Left colon (tissue), 2 donors: ENCODE results near the gene HMBS. TPM values are rescaled to one million over a fixed set of nuclear protein-coding genes. Genes with fewer than 3 reads are reported as not detected.
"Not testable (repeated sequence)": the region's sequence is repeated elsewhere in the genome, so short reads cannot be mapped to it uniquely, and the experiment has no call there.

ENCODE experiments used
- ATAC-seq: fragments of 200-7000 bp; cut with Tn5 transposase; one replicate; pipeline ENCODE4 v1.9.1; 2020; ENCODE audit warnings: mild to moderate bottlenecking, moderate library complexity
- DNase-seq, 2 donors: peaks; one replicate each; pipeline ENCODE4 v3.0.0-alpha.2; 2020
- intact Hi-C, 2 donors: fragments of 100-400 bp; cut with DNase I in 1 of 2; cut with micrococcal nuclease in 1 of 2; formaldehyde crosslinking; loops; one replicate each; pipeline versions ENCODE4 v1.11.2 to v1.14.0; 2022; cut with DNase I, micrococcal nuclease
- long read RNA-seq: library from polyadenylated mRNA; unstranded; transcript quantifications from one replicate; pipeline ENCODE4 v2.0.0, GENCODE V29; 2021
- total RNA-seq, 2 donors: library from RNA; stranded (reverse); fragmentation: NEBNext Ultra II Directional; extraction: Animal tissue kit (Norgen Biotek cat#: 25700); gene quantifications; one replicate each; pipeline ENCODE4 v1.2.1, GENCODE V29; 2021
- donor health status: DM: no; HTN: no; CAD: no.
- donor health status: DM: yes; HTN: yes; CAD: no.

Gene HMBS
- 10 to 100 TPM; 16.1 to 26.1 TPM for total RNA-seq
- long read RNA-seq, transcript HMBS-201 (14 exons, 1,501 nt): major isoform, 66 of 81 reads
- long read RNA-seq, partial matches to known transcripts: 3 of 81 reads
- long read RNA-seq, other reads (novel, unspliced or antisense): 11 of 81 reads

DNA sequence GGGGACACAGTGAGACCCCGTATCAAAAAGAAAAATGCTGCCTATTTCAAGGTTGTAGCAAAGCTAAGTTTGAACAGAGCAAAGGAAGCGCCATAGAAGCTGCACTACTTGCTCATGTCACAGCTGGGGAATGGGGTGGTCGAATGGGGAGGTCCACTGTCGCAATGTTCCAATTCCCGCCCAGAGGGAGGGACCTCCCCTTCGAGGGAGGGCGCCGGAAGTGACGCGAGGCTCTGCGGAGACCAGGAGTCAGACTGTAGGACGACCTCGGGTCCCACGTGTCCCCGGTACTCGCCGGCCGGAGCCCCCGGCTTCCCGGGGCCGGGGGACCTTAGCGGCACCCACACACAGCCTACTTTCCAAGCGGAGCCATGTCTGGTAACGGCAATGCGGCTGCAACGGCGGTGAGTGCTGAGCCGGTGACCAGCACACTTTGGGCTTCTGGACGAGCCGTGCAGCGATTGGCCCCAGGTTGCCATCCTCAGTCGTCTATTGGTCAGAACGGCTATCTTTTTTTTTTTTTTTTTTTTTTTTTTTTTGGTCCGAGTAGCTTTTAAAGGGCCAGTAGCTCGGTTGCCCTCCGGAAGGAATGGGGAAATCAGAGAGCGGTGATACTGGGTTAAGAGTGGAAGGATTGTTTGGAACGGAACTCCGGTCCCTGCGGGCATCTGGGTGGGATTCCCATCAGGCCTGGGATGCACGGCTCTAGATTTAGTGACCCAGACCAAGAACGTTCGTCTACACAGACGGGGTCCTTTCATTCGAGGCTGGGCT lies at the start of gene HMBS:
Gene HMBS, plus strand, starts transcription at position 219 of the 774 bp plus-strand sequence. Its CDS starts 153 bp downstream, at position 372.
- ATAC-seq: peak; percentile 94
- intact Hi-C loops: no loop called here
- peak; percentile 94 to 95 for DNase-seq

DNA sequence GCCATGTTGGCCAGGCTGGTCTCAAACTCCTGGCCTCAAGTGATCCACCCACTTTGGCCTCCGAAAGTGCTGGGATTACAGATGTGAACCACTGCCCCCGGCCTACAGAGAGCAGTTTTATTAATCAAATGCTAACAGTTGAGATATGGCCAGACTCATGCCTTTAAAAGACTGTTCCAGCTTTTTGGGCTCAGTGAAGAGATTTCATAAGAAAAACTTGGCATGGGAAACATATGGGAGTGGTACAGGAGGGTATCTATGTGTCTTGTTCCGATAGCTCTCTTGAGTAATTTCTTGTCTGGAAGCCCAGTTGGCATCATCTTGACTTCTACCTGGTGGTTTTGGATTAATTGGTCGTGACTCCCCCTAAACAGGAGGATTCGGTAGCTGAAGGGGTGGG lies 45.8 kb upstream of the HMBS start:
- DNase-seq: no peak
- no peak for ATAC-seq
- intact Hi-C loops: no loop called here

DNA sequence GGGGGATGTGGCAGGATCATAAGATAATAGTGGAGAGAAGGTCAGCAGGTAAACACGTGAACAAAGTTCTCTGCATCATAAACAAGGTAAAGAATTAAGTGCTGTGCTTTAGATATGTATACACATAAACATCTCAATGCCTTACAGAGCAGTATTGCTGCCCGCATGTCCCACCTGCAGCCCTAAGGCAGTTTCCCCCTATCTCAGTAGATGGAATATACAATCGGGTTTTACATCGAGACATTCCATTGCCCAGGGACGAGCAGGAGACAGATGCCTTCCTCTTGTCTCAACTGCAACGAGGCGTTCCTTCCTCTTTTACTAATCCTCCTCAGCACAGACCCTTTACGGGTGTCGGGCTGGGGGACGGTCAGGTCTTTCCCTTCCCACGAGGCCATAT lies 45.2 kb upstream of the HMBS start:
- ATAC-seq, DNase-seq, intact Hi-C loops: not testable (repeated sequence)

DNA sequence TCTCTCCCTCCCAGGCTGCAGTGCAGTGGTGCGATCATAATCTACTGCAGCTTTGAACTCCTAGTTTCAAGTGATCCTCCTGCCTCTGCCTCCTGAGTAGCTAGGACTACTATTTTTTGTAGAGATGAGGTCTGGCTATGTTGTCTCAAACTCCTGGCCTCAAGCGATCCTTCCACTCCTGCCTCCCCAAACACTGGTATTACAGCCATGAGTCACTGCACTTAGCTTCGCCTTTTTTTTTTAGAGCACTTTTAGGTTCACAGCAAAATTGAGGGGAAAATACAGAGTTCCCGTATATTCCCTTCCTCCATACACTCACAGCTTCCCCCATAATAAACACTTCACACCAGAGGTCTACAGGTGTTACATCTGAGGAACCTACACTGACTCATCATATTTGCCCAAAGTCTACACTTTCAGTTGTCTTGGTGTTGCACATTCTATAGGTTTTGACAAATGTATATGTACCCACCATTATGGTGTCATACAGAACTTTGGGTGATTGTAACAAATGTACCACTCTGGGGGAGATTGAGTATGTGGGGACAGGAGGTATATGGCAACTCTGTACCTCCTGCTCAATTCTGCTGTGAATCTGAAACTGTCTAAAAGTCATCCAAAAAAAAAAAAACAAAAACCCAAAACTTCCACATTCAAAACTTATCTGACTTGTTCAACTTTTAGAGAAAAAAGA lies 42.7 kb upstream of the HMBS start:
- no peak for ATAC-seq
- no peak for DNase-seq
- intact Hi-C loops: no loop called here

DNA sequence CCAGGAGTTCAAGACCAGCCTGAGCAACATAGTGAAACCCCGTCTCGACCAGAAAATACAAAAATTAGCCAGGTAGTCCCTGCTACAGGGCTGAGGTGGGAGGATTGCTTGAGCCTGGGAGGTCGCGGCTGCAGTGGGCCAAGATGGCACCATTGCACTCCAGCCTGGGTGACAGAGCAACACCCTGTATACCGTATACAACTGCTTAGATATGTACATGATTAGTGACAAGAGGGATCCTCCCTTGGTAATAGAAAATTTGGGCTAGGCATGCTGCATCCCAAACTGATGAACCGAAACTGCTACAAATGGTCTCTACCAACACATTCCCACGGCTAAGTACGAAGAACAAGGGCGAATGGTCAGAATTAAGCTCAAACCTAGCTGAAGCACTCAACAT lies 41.8 kb upstream of the HMBS start:
- ATAC-seq: no peak
- intact Hi-C loops: no loop called here
- DNase-seq: no peak

DNA sequence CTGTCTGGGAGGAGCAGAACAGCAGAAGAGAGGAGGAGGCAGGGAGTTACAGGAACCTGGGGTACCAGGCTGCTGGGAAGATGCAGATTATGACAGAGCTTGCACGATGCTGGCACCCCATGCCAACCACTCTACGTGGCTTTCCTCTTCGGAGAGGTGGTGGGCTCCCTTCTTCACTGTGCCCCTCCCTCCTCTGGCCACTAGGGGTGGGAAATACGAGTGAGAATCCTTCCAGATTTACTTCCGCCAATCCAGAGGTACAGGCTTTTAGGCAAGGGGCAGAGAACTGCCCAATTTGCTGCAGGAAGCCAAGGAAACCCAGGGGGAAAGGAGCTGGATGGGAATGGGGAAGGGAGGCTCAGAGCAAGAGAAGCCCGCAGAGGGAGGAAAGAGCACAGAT lies 40.0 kb upstream of the HMBS start:
- no peak for DNase-seq
- ATAC-seq: no peak
- intact Hi-C loops: no loop called here

DNA sequence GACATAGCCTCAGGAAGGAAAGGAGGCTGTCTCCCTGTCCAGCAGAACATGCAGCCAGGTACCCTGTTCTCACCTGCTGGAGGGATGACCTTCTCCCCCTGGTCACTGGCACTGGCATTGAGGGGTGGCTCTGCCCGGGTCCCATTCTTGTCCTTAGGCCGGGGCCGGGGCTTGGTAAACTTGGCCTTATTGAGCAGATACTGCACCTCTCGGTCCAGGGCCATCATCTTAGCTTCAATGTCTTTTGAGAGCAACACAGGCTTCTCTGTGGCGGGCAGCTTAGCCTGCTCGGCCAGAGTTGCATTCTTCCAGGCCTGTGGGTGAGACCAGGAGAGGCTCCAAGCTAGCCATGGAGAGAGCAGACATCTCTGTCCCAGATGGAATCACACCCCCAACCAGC lies 38.2 kb upstream of the HMBS start:
- ATAC-seq (no peak), DNase-seq (no peak)
- intact Hi-C loops: no loop called here

DNA sequence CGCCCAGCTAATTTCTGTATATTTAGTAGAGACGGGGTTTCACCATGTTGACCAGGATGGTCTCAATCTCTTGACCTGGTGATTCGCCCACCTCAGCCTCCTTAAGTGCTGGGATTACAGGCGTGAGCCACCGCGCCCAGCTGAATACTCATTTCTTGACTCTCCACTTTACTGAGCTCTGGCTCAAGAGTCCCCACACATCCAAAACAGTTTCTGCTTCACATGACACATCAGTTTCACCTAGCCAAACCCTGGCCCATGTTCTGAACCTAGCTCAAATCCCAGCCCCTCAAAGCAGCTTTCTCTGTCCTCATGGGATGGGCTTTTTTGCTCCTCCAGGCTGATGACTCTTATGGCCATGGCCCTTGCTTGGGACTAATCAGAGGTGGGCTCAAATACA lies 37.5 kb upstream of the HMBS start:
- no peak for DNase-seq
- intact Hi-C loops: no loop called here
- no peak for ATAC-seq

DNA sequence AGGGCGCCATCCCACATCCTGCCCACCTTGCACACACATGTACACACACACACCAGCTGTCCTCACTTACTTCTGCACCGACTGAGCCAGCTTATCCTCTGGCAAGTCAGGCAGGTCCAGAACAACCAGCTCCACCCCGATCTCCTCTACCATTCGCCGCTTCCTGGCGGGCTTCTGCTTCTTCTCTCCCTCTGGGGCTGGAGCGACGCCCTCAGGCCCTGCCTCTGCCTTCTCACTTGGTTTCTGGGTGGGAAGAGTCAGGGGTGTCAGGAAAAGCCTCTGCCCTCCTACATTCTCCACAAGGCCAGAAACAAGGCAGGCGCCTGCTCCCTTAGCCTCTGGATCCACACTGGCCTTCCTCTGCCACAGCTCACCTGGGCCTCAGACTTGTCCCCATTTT lies 36.0 kb upstream of the HMBS start:
- no peak for DNase-seq
- intact Hi-C loops: no loop called here
- ATAC-seq: no peak

DNA sequence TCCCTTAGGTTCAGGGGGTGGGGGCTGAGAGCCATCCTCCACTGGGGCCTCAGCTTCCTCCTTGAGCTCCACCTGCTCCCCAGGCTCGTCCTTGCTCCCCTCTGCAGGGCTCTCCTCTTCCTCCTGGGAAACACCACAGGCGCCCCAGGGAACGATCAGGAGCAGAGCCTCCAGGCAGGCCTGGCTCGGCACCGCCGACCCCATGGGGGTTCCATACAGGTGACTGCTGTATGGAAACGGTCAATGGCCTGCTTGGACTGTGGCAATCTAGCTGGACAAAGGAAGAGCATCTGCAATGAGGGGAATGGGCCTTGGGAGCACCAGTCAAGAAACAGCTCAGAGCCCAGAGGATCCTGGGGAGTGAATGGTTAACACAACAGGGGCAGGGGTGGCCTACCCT lies 35.6 kb upstream of the HMBS start:
- ATAC-seq (no peak), DNase-seq (no peak)
- intact Hi-C loops: no loop called here

DNA sequence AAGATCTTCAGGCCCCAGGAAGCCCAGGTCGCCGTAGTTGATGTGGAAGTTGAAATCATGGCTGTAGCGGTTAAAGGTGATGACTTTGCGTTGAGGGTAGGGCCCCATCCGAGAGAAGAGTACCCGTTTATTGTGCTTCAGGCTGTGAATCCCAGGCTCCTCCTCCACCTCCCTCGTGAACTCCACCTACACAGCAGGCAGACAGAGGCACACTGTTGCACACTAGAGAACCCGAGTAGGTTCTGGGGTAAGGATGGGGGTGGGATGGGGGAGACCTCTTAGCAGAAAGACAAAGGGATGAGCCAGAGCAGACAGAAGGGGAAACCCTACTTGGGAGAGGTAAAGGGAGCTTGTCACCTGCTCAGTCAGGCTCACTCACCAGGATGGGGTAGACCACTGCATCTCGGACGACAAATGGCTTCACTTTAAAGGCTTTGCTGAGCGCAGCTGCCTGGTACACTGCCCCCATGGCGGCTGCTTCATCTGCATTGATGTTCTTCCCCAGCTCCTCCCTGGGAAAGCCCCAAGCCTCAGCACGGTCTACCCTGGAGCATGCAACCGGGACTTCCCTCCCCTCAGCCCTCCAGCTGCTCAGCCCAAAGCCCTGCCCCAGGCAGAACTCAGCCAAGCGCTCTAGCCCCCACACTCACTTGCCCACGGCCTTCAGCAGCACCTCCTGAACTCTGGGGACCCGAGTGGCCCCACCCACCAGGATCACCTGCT lies 33.1 kb upstream of the HMBS start:
- no peak for ATAC-seq
- intact Hi-C loops: no loop called here
- DNase-seq: no peak

DNA sequence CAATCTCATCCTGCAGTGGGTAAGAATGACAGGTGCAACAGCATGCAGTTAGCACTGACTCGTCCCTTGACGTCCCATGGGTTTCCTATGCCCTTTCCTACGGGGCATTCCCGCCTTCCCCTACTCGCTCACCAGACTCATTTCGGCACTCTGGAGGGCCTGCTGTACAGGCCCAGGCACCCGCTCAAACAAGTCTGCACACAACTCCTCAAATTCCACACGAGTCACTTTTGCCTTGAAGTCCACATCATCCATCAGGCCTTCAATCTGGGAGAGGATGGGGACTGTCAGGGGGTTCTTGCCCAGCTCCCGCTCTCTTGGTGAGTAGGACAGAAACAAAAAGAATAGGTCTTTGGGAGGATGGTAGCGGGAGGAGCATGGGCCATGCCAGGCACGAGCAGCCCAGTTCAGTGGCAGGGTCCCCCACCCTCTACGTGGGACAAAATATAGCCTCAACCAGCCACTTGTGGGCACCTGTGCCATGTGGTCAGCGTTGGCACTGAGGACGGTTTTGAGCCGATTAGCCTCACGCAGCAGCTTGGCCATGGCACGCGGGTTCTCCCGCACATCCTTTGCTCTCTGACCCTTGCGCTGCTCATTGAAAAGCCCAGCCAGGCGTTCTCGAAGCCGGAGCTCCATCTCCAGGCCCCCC lies 32.4 kb upstream of the HMBS start:
- intact Hi-C loops: no loop called here
- DNase-seq (no peak), ATAC-seq (no peak)

DNA sequence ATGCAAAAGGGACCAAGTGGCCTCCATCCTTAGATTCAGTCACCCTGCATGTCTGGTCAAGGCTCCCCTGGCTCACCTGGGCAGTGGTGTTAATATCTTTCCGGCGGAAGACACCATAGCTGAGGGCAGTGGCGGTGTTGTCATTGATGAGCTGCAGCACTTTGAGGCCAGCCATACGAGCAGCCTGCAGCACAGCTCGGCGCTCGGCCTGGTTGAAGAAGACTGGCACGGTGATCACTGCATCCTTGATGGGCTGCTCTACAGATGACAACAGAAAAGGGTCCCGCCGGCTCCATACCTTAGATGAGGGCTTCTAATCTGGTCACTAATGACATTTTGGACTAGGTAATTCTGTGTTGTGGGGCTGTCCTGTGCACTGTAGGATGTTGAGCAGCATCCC lies 30.3 kb upstream of the HMBS start:
- intact Hi-C loops: no loop called here
- DNase-seq (no peak), ATAC-seq (no peak)

DNA sequence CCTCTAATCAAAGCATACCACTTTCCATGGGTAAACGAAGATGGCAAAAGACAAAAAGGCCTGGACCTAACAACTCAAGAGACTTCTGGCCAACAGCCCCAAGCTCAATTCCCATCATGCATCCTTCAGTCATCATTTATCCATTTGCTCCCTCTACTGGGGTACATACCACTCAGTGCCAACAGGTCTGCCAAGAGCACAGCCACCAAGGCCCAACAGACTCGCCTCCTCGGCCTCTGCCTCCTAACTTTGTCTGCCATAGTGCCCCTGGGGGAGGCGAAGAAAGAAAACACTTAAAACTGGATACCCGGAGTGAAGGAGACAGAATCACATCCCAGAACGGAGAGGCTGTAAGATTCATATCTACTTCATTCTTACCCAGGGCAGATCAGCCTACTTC lies 28.8 kb upstream of the HMBS start:
- no peak for DNase-seq
- ATAC-seq: no peak
- intact Hi-C loops: no loop called here

DNA sequence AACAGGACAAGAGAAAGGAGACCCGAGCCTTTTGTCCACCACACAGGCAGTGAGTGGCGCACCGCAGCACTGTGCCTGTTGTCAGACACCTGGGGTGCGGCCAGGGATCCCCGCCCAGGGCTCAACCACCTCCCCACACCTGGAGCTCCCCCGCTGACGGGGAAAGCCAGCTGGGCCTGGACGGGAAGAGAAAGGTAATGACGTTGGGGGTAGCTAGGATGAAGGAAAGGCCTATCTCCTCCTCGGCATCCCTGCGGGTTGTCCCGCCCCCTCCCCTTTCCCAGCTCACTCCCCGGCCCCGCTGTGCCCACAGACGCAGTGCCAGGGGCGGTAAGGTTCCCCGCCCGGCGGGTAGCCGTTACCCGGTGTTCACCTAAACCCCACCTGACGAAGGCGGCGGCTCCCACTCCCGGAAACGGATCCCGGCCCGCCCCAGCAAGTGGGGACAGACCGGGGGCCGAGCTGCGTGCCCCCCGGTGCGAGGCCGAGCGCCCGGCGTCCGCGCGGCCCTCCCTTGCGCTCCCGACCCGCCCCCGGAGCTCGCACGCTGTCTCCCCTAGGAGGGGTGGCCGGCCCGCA lies 28.2 kb upstream of the HMBS start:
- DNase-seq (peak; percentile 64 to 66), ATAC-seq (peak; percentile 51)
- intact Hi-C loops: no loop called here

DNA sequence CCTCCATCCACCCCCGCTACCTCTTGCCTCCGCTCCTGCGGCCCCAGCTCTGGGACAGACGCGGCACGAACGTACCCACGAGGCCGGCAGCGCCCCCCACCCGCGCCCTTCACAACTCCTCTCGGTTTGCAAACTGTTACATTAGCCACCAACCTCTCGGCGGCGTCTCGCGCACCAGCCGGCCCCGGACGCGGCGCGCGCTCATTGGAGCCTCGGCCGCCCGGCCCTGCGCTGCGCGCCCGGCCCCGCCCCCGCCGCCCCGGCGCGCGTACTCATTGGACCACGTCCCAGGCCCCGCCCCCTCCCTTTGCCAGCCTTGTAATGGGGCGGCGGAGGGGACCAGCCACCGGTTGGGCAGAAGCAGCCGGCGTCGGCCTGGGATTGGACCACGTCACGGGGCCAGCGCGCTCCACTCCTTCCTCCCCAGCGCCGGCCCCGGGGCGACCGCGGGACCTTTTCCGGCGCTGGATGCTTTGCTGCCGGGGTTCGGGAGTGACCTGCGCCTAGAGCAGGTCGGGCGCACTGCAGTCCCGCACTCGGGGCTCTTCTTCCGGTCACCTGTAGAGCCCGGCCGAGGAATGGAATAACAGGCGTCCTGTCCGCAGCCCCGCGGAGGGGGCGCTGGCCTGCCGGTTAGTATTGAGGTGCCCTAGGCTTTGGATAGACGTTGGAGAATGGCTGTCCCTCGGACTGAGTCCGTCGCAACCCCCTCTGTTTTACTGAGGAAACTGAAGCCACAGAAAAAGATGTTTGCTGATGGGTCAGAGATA lies 27.5 kb upstream of the HMBS start, which contains the start of gene HYOU1:
Gene HYOU1, minus strand, starts transcription at position 206 of the 770 bp plus-strand sequence. CDS start 1,045 bp downstream, outside the sequence.
- DNase-seq (peak; percentile 98 to 100), ATAC-seq (peak; percentile 93)
- intact Hi-C loops: no loop called here

DNA sequence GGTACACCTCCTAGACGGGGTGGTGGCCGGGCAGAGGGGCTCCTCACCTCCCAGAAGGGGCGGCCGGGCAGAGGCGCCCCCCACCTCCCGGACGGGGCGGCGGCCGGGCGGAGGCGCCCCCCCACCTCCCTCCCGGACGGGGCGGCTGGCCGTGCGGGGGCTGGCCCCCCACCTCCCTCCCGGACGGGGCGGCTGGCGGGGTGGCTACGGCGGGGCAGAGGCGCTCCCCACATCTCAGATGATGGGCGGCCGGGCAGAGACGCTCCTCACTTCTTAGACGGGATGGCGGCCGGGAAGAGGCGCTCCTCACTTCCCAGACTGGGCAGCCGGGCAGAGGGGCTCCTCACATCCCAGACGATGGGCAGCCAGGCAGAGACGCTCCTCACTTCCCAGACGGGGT lies 25.6 kb upstream of the HMBS start:
- DNase-seq, intact Hi-C loops, ATAC-seq: not testable (repeated sequence)

DNA sequence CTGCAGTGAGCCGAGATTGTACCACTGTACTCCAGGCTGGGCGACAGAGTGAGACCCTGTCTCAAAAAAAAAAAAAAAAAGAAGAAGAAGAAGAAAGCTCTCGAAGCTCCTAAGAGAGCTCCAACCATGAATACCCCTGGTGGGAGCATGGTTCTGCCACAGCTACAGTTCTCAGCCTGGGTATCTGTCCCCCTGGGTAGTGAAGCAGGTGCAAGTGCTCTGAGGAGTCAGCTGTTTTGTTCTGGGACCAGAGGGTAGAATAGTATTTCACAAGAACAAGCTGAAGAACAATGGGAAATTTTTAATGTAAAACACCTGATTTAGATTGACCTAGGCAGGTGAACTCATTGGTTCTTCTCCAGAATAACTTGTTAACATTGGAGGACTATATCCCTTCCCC lies 23.4 kb upstream of the HMBS start:
- ATAC-seq: no peak
- intact Hi-C loops: no loop called here
- no peak for DNase-seq
